SK-N-SH (cell line): ENCODE results near the gene RNASE1. TPM values are rescaled to one million over a fixed set of nuclear protein-coding genes. Genes with fewer than 3 reads are reported as not detected.

Source experiments
- CTCF ChIA-PET: fragments of 300-600, 350-600 bp; formaldehyde crosslinking; extraction: SDS; loops from one replicate; lab custom pipeline; 2021; lab: Yijun Ruan, JAX
- POLR2A ChIA-PET: fragments of 350-600 bp; sonication (Branson Sonifier 250); formaldehyde crosslinking; extraction: SDS; loops from one replicate; lab custom pipeline; 2020; ENCODE audit warnings: antibody characterized with exemption, inconsistent platforms; lab: Yijun Ruan, JAX
- DNase-seq: peaks from one replicate; pipeline ENCODE4 v3.0.0; 2012
- H2AFZ ChIP-seq: fragments of 200-600 bp; sonication (generic); 2 replicates; pipeline ENCODE4 v1.8.1; 2016; ENCODE audit warnings: antibody characterized with exemption, mild to moderate bottlenecking, low read depth
- H3F3A ChIP-seq: fragments of 200-600 bp; sonication (generic); replicated peaks from 2 replicates; pipeline ENCODE3; 2016; ENCODE audit warnings: antibody characterized with exemption, mild to moderate bottlenecking; ENCODE audit not compliant: insufficient read depth
- H3K27ac ChIP-seq, 2 experiments: fragments of 200-500 bp in 1 of 2; fragments of 200-600 bp in 1 of 2; sonication (Bioruptor generic) in 1 of 2; sonication (generic), shearing (Covaris generic) in 1 of 2; 2 replicates each; pipeline versions ENCODE4 v1.5.1 to v1.6.1; 2014 to 2016; ENCODE audit warnings: low read depth in 2 of 2, inconsistent platforms in 1 of 2, low read length in 1 of 2, mild to moderate bottlenecking in 1 of 2, mixed read lengths in 1 of 2
- H3K27me3 ChIP-seq: fragments of 200-600 bp; sonication (generic), shearing (Covaris generic); 2 replicates; pipeline ENCODE4 v1.6.1; 2016; ENCODE audit warnings: mixed run types; ENCODE audit not compliant: insufficient read depth
- H3K36me3 ChIP-seq, 2 experiments: fragments of 200-500 bp in 1 of 2; fragments of 200-600 bp in 1 of 2; sonication (Bioruptor generic) in 1 of 2; sonication (generic) in 1 of 2; replicated peaks in 1 of 2; 2 replicates each; pipeline versions ENCODE3 to v1.5.1; 2014 to 2016; ENCODE audit warnings: low read length in 1 of 2, mild to moderate bottlenecking in 1 of 2; ENCODE audit not compliant: insufficient read depth in 2 of 2, control insufficient read depth in 1 of 2
- H3K4me1 ChIP-seq, 2 experiments: fragments of 200-500 bp in 1 of 2; fragments of 200-600 bp in 1 of 2; sonication (Bioruptor generic) in 1 of 2; sonication (generic), shearing (Covaris generic) in 1 of 2; 2 replicates each; pipeline versions ENCODE4 v1.5.1 to v1.6.1; 2014 to 2016; ENCODE audit warnings: low read depth in 1 of 2, low read length in 1 of 2, mixed run types in 1 of 2; ENCODE audit not compliant: insufficient read depth in 2 of 2, control insufficient read depth in 1 of 2
- H3K4me2 ChIP-seq: fragments of 200-600 bp; sonication (generic), shearing (Covaris generic); 2 replicates; pipeline ENCODE4 v1.6.1; 2017; ENCODE audit warnings: mixed run types
- H3K4me3 ChIP-seq, 2 experiments: fragments of 200-500 bp in 1 of 2; fragments of 200-600 bp in 1 of 2; sonication (Bioruptor generic) in 1 of 2; sonication (generic), shearing (Covaris generic) in 1 of 2; 2 replicates each; pipeline versions ENCODE4 v1.5.1 to v1.8.1; 2014 to 2016; ENCODE audit warnings: low read depth in 2 of 2, inconsistent platforms in 1 of 2, low read length in 1 of 2, mild to moderate bottlenecking in 1 of 2, mixed read lengths in 1 of 2, moderate library complexity in 1 of 2
- H3K79me2 ChIP-seq: fragments of 200-600 bp; sonication (generic); 2 replicates; pipeline ENCODE4 v1.8.1; 2017; ENCODE audit warnings: mild to moderate bottlenecking; ENCODE audit not compliant: insufficient read depth
- H3K9ac ChIP-seq: fragments of 200-600 bp; sonication (generic); 2 replicates; pipeline ENCODE4 v1.6.1; 2017; ENCODE audit warnings: mixed run types
- H3K9me2 ChIP-seq: fragments of 200-600 bp; sonication (generic); 2 replicates; pipeline ENCODE4 v1.6.1; 2017; ENCODE audit warnings: mixed run types
- H3K9me3 ChIP-seq: fragments of 200-600 bp; sonication (generic); 2 replicates; pipeline ENCODE4 v1.6.1; 2017; ENCODE audit warnings: mixed run types, mild to moderate bottlenecking, moderate library complexity
- H4K20me1 ChIP-seq: fragments of 200-600 bp; sonication (generic); 2 replicates; pipeline ENCODE4 v1.6.1; 2017; ENCODE audit warnings: mild to moderate bottlenecking, mixed run types; ENCODE audit not compliant: insufficient read depth
- CHD2 ChIP-seq: fragments of 150-350 bp; IDR thresholded peaks from 2 replicates; pipeline ENCODE4 v1.6.1; 2018; ENCODE audit warnings: low read length; ENCODE audit not compliant: partially characterized antibody
- CTCF ChIP-seq: fragments of 200-600 bp; sonication (generic); IDR thresholded peaks from 2 replicates; pipeline ENCODE4 v1.6.1; 2017; ENCODE audit warnings: antibody characterized with exemption, mild to moderate bottlenecking, moderate library complexity
- FOSL2 ChIP-seq: IDR thresholded peaks from 2 replicates; pipeline ENCODE4 v1.4.0; 2012; ENCODE audit warnings: low read depth, mild to moderate bottlenecking, moderate library complexity, borderline replicate concordance
- FOXM1 ChIP-seq: IDR thresholded peaks from 2 replicates; pipeline ENCODE4 v1.4.0; 2012; ENCODE audit warnings: low read depth, mild to moderate bottlenecking
- IRF3 ChIP-seq: fragments of 150-350 bp; IDR thresholded peaks from 2 replicates; pipeline ENCODE4 v1.6.1; 2016; ENCODE audit warnings: mild to moderate bottlenecking, low read depth, low read length
- JUND ChIP-seq: IDR thresholded peaks from 2 replicates; pipeline ENCODE4 v1.4.0; 2012
- NFIC ChIP-seq: IDR thresholded peaks from 2 replicates; pipeline ENCODE4 v1.4.0; 2012; ENCODE audit warnings: borderline replicate concordance
- PBX3 ChIP-seq: IDR thresholded peaks from 2 replicates; pipeline ENCODE4; 2012
- POLR2AphosphoS5 ChIP-seq: IDR thresholded peaks from 2 replicates; pipeline ENCODE4 v1.6.1; 2012; ENCODE audit warnings: low read depth, low read length
- RXRA ChIP-seq: IDR thresholded peaks from 2 replicates; pipeline ENCODE4 v1.4.0; 2012; ENCODE audit warnings: low read depth, mild to moderate bottlenecking, borderline replicate concordance
- SIN3A ChIP-seq: IDR thresholded peaks from 2 replicates; pipeline ENCODE4 v1.6.1; 2012; ENCODE audit warnings: low read depth, mild to moderate bottlenecking, low read length, moderate library complexity, borderline replicate concordance
- TCF12 ChIP-seq: IDR thresholded peaks from 2 replicates; pipeline ENCODE4 v1.4.0; 2012
- TEAD4 ChIP-seq: IDR thresholded peaks from 2 replicates; pipeline ENCODE4 v1.4.0; 2012; ENCODE audit warnings: mild to moderate bottlenecking, borderline replicate concordance; ENCODE audit not compliant: insufficient read depth
- YY1 ChIP-seq: IDR thresholded peaks from 2 replicates; pipeline ENCODE4 v1.4.0; 2012; ENCODE audit warnings: low read depth, mild to moderate bottlenecking
- ZBTB33 ChIP-seq: IDR thresholded peaks from 2 replicates; pipeline ENCODE4 v1.4.0; 2012; ENCODE audit warnings: low read depth, borderline replicate concordance
- WGBS: methylation state at CpG from one replicate; pipeline ENCODE4 v1.1.6; 2017; ENCODE audit warnings: low lambda C conversion rate; 5-methylcytosine and 5-hydroxymethylcytosine counted together
- polyA plus RNA-seq, 3 experiments: library from polyadenylated mRNA; depleted of rRNA; stranded (reverse); fragments of >200 nt; gene quantifications; 2 replicates each; pipeline ENCODE4 v1.2.3, GENCODE V29; 2012

Gene RNASE1
- polyA plus RNA-seq, 1 of the 3 experiments (the other 2 are of a cell fraction) = not detected

GRCh38 chr14:20774258-20774824, 28.3 kb downstream of the RNASE1 start:
- Histone ChIP-seq H3K9ac (no peak overlapping the region), H3K9me2 (no peaks in the 10 kb centered on the region), H2AFZ (no peak overlapping the region), H3K79me2 (no peaks in the 10 kb centered on the region), H3K4me1 (no peaks in the 10 kb centered on the region), H3K4me3 (no peak overlapping the region), H3K4me2 (no peak overlapping the region), H3K27ac (no peak overlapping the region), H3F3A (no peaks in the 10 kb centered on the region), H4K20me1 (no peaks in the 10 kb centered on the region), H3K36me3 (no peaks in the 10 kb centered on the region)
- POLR2A ChIA-PET = no interaction called here
- no peak for DNase-seq
- 5% methylated on average over 5 of the region's 5 CpGs for WGBS
- CTCF ChIA-PET = no interaction called here
- TF ChIP-seq RXRA = no peak
- no peak for TF ChIP-seq FOSL2
- no peak for TF ChIP-seq JUND
- TF ChIP-seq TEAD4 = no peak
- no peak for TF ChIP-seq TCF12
- TF ChIP-seq FOXM1 = no peak
- TF ChIP-seq CHD2 = no peak
- TF ChIP-seq CTCF = no peak
- no peak for TF ChIP-seq IRF3
- no peak for TF ChIP-seq YY1
- TF ChIP-seq NFIC = no peak
- no peak for TF ChIP-seq SIN3A
- TF ChIP-seq POLR2AphosphoS5 = no peak
- no peak for TF ChIP-seq PBX3
- TF ChIP-seq ZBTB33 = no peak
- TF ChIP-seq, all 33 proteins: peak for 0
- H3K27me3 ChIP-seq = peaks cover 11% of the 10 kb centered on the region; the same call in 1 of the 2 replicates
- H3K9me3 ChIP-seq = no peaks in the 10 kb centered on the region
